ENCODE measurements around the gene TIMM50. TPM values are rescaled to one million over a fixed set of nuclear protein-coding genes. Genes with fewer than 3 reads are reported as not detected.
A peak's percentile ranks its signal among the peaks of the same experiment; 100 is the strongest.

The TIMM50 gene
- total and polyA plus RNA-seq, 2 of the 13 experiments (the other 11 are each of a cell fraction or from before 2014, with no cell fraction given) = 91.1 to 92.5 TPM

GRCh38 chr19:39506944-39507714 is 26.5 kb downstream of the TIMM50 start (continued):
- TF ChIP-seq, protein P1, sequence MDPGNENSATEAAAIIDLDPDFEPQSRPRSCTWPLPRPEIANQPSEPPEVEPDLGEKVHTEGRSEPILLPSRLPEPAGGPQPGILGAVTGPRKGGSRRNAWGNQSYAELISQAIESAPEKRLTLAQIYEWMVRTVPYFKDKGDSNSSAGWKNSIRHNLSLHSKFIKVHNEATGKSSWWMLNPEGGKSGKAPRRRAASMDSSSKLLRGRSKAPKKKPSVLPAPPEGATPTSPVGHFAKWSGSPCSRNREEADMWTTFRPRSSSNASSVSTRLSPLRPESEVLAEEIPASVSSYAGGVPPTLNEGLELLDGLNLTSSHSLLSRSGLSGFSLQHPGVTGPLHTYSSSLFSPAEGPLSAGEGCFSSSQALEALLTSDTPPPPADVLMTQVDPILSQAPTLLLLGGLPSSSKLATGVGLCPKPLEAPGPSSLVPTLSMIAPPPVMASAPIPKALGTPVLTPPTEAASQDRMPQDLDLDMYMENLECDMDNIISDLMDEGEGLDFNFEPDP (CRISPR knock-in tag; conservative IDR thresholded peaks at IDR 0.05) = no peak
- TF ChIP-seq, protein P2, sequence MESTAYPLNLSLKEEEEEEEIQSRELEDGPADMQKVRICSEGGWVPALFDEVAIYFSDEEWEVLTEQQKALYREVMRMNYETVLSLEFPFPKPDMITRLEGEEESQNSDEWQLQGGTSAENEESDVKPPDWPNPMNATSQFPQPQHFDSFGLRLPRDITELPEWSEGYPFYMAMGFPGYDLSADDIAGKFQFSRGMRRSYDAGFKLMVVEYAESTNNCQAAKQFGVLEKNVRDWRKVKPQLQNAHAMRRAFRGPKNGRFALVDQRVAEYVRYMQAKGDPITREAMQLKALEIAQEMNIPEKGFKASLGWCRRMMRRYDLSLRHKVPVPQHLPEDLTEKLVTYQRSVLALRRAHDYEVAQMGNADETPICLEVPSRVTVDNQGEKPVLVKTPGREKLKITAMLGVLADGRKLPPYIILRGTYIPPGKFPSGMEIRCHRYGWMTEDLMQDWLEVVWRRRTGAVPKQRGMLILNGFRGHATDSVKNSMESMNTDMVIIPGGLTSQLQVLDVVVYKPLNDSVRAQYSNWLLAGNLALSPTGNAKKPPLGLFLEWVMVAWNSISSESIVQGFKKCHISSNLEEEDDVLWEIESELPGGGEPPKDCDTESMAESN (CRISPR knock-in tag; conservative IDR thresholded peaks at IDR 0.05) = peak; percentile 94
- TF ChIP-seq SRSF4 (IDR thresholded peaks at IDR 0.05; ENCODE audit: low read depth, low read length, poor library complexity, severe bottlenecking) (no peak), FOXO1 (CRISPR knock-in tag; IDR thresholded peaks at IDR 0.05) (peak; percentile 25; the same call in 1 of the 2 replicates), ZNF512B (CRISPR knock-in tag; IDR thresholded peaks at IDR 0.05; ENCODE audit: borderline replicate concordance) (no peak), FIP1L1 (IDR thresholded peaks at IDR 0.05; ENCODE audit: borderline replicate concordance, insufficient read depth, low read depth, low read length) (no peak), ZBTB14 (CRISPR knock-in tag; IDR thresholded peaks at IDR 0.05) (peak; percentile 95), PRDM4 (CRISPR knock-in tag; IDR thresholded peaks at IDR 0.05; ENCODE audit: borderline replicate concordance) (no peak), PHF20 (CRISPR knock-in tag; IDR thresholded peaks at IDR 0.05) (peak; percentile 53; the same call in 1 of the 2 replicates)
- TF ChIP-seq, protein P3, sequence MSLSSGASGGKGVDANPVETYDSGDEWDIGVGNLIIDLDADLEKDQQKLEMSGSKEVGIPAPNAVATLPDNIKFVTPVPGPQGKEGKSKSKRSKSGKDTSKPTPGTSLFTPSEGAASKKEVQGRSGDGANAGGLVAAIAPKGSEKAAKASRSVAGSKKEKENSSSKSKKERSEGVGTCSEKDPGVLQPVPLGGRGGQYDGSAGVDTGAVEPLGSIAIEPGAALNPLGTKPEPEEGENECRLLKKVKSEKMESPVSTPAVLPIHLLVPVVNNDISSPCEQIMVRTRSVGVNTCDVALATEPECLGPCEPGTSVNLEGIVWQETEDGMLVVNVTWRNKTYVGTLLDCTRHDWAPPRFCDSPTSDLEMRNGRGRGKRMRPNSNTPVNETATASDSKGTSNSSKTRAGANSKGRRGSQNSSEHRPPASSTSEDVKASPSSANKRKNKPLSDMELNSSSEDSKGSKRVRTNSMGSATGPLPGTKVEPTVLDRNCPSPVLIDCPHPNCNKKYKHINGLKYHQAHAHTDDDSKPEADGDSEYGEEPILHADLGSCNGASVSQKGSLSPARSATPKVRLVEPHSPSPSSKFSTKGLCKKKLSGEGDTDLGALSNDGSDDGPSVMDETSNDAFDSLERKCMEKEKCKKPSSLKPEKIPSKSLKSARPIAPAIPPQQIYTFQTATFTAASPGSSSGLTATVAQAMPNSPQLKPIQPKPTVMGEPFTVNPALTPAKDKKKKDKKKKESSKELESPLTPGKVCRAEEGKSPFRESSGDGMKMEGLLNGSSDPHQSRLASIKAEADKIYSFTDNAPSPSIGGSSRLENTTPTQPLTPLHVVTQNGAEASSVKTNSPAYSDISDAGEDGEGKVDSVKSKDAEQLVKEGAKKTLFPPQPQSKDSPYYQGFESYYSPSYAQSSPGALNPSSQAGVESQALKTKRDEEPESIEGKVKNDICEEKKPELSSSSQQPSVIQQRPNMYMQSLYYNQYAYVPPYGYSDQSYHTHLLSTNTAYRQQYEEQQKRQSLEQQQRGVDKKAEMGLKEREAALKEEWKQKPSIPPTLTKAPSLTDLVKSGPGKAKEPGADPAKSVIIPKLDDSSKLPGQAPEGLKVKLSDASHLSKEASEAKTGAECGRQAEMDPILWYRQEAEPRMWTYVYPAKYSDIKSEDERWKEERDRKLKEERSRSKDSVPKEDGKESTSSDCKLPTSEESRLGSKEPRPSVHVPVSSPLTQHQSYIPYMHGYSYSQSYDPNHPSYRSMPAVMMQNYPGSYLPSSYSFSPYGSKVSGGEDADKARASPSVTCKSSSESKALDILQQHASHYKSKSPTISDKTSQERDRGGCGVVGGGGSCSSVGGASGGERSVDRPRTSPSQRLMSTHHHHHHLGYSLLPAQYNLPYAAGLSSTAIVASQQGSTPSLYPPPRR (CRISPR knock-in tag; IDR thresholded peaks at IDR 0.05; ENCODE audit: borderline replicate concordance) = no peak

Data from HepG2 (cell line).